ENCODE data around the gene ST6GAL2. TPM values are rescaled to one million over a fixed set of nuclear protein-coding genes. Genes with fewer than 3 reads are reported as not detected.
A peak's percentile ranks its signal among the peaks of the same experiment; 100 is the strongest.

The ST6GAL2 gene, protein sequence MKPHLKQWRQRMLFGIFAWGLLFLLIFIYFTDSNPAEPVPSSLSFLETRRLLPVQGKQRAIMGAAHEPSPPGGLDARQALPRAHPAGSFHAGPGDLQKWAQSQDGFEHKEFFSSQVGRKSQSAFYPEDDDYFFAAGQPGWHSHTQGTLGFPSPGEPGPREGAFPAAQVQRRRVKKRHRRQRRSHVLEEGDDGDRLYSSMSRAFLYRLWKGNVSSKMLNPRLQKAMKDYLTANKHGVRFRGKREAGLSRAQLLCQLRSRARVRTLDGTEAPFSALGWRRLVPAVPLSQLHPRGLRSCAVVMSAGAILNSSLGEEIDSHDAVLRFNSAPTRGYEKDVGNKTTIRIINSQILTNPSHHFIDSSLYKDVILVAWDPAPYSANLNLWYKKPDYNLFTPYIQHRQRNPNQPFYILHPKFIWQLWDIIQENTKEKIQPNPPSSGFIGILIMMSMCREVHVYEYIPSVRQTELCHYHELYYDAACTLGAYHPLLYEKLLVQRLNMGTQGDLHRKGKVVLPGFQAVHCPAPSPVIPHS
- not detected for total RNA-seq

DNA sequence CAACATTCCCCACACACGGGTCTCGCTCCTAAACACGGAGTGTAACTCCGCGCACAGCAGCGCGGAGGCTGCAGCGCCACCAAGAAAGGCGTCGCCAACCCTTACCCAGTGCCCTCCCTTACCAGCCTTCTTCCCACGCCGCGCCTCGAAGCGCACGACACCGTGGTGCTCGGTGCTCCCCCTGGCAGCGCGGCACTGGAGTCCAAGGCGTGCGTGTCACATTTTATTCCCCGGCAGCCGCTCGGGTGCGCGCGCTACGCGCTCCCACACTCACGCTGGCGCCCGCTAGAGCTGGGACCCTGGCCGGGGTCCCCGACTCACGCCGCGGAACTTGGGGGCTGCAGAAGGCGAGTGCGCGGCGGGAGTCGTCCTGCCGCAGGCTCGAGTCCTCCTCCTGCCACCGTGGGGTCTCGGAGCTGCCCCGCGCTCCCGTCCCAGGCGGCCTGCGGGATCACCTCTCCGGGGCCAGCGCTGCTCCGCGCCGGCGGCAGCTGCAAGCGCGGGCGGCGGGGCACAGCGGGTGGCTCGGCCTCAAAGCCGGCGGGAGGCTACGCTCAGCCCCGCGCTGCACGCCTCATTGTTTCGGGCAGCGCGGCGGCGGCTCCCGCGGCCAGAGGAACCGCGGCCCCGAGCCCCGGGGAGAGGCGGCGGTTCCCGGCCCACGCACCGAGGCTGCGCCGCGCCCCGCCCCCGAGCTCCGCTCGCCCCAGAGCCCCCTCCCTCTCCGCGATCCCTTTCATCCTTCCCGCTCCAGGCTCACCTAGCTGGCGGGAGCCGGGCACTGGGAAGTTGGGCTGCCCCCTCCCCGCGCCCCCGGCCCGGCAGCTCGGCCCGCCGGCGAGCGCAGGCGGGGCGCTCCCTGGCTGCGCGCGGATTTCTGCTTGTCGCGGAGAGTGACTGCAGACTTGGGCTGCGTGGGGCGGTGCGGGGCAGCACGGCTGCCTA is at the start of gene ST6GAL2:
Gene ST6GAL2 (minus strand): TSS at position 197 of the 945 bp plus-strand sequence. CDS start 42,190 bp downstream, outside the sequence.
- Mint-ChIP-seq H3K27ac (no peak within 1 kb of the TSS), H3K36me3 (no peaks in the 10 kb centered on the region), H3K9me3 (no peaks in the 10 kb centered on the region), H3K27me3 (peaks cover 35% of the 10 kb centered on the region), H3K4me3 (no peak within 1 kb of the TSS), H3K4me1 (peaks cover 4% of the 10 kb centered on the region)
- DNase-seq (peak; percentile 29), ATAC-seq (ENCODE audit: low read depth) (no peak)
- POLR2A ChIA-PET: no interaction called here

DNA sequence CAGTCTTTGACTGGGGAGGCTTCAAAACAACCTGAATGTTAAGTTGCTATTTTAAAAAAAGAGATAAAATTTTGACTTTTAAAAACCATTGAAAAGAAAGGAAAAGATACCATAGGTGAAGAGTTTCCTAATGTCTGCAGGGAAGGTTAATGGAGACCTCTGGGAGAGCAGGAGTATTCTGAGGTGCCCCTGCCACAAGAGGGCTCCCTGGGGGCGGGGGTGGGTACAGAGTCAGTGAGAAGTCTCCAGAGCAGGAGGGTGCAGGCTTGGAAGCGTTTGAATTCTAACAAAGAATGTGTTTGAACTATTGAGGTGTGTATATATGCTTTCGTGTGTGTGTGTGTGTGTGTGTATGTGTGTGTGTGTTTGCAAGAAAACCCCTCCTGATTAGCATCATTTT is 46.7 kb upstream of the ST6GAL2 start:
- no peaks in the 10 kb centered on the region for H3K36me3 Mint-ChIP-seq
- H3K27me3 Mint-ChIP-seq: no peaks in the 10 kb centered on the region
- no peak for DNase-seq

DNA sequence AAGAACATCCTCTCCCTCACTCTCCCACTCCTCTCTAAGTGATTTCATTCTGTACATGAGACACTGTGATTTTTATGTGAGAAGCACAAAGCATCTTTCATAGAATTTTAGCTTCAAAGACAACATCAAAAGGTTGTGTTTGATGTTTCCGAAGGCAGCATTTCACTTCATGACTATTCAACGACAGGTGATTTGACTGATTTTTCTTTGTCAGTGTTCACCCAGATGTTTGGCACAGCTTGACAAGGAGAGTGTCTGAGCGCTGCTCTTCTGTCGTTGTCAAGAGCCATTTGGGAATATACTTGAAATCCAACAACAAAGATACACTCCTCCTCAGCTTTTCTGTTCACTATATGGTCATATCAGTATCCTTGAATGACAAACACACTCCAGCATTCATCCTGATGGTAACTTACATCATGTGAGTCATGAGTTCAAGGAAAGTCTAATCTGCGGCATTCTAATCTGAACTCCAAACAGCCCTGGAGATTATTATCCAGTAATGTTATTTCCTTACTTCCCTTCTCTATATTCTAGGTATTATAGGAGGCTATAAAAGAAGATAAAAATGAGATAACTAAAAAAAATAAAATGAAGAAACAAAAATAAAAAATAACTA is 45.9 kb upstream of the ST6GAL2 start:
- Mint-ChIP-seq H3K9me3 (no peaks in the 10 kb centered on the region), H3K27ac (no peak overlapping the region), H3K27me3 (no peaks in the 10 kb centered on the region), H3K4me1 (no peaks in the 10 kb centered on the region), H3K36me3 (no peaks in the 10 kb centered on the region), H3K4me3 (no peak overlapping the region)
- ATAC-seq (ENCODE audit: low read depth) (no peak), DNase-seq (no peak)
- POLR2A ChIA-PET: no interaction called here

More for the DNA sequence above, 46.7 kb upstream of the ST6GAL2 start:
- Mint-ChIP-seq H3K27ac (no peak overlapping the region), H3K9me3 (no peaks in the 10 kb centered on the region), H3K4me3 (no peak overlapping the region), H3K4me1 (no peaks in the 10 kb centered on the region)
- POLR2A ChIA-PET: no interaction called here
- ATAC-seq (ENCODE audit: low read depth): no peak

- Mint-ChIP-seq H3K4me3 (no peak overlapping the region), H3K36me3 (no peaks in the 10 kb centered on the region), H3K27ac (no peak overlapping the region), H3K27me3 (peaks cover 2% of the 10 kb centered on the region), H3K9me3 (peaks cover 3% of the 10 kb centered on the region), H3K4me1 (no peaks in the 10 kb centered on the region)
- ATAC-seq (ENCODE audit: low read depth) (no peak), DNase-seq (no peak)
- POLR2A ChIA-PET: no interaction called here
These were observed 35.5 kb upstream of the ST6GAL2 start for GRCh38 chr2:106921451-106921850.

DNA sequence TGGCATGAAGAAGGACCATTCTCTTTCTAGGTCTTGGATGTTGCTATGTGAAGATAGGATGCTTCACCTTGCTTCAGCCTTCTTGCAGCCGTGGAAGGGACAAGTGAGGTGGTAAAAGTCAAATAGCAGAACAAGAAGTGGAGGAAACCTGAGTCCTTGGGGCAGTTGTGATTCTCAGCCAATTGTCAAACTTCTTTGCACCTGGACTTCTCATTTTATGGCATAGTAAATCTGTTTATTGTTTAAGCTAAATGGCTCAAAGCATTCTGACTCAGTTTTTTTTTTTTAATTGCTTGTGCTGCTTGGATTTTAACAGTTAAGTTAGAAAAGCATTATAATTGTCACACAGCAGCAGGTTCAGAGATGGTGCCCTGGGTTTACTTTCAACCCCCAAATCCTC is 33.0 kb upstream of the ST6GAL2 start:
- DNase-seq: no peak
- POLR2A ChIA-PET: no interaction called here
- Mint-ChIP-seq H3K9me3 (no peaks in the 10 kb centered on the region), H3K4me3 (no peak overlapping the region), H3K27me3 (peaks cover 2% of the 10 kb centered on the region), H3K36me3 (no peaks in the 10 kb centered on the region), H3K4me1 (no peaks in the 10 kb centered on the region), H3K27ac (no peak overlapping the region)
- no peak for ATAC-seq (ENCODE audit: low read depth)

- no peaks in the 10 kb centered on the region for H3K27me3 Mint-ChIP-seq
- no peaks in the 10 kb centered on the region for H3K36me3 Mint-ChIP-seq
- DNase-seq: no peak
- H3K27ac Mint-ChIP-seq: no peak overlapping the region
- H3K9me3 Mint-ChIP-seq: no peaks in the 10 kb centered on the region
- H3K4me3 Mint-ChIP-seq: no peak overlapping the region
- ATAC-seq (ENCODE audit: low read depth): no peak
- H3K4me1 Mint-ChIP-seq: no peaks in the 10 kb centered on the region
- POLR2A ChIA-PET: no interaction called here
These were observed 18.3 kb upstream of the ST6GAL2 start for GRCh38 chr2:106904242-106904641.

DNA sequence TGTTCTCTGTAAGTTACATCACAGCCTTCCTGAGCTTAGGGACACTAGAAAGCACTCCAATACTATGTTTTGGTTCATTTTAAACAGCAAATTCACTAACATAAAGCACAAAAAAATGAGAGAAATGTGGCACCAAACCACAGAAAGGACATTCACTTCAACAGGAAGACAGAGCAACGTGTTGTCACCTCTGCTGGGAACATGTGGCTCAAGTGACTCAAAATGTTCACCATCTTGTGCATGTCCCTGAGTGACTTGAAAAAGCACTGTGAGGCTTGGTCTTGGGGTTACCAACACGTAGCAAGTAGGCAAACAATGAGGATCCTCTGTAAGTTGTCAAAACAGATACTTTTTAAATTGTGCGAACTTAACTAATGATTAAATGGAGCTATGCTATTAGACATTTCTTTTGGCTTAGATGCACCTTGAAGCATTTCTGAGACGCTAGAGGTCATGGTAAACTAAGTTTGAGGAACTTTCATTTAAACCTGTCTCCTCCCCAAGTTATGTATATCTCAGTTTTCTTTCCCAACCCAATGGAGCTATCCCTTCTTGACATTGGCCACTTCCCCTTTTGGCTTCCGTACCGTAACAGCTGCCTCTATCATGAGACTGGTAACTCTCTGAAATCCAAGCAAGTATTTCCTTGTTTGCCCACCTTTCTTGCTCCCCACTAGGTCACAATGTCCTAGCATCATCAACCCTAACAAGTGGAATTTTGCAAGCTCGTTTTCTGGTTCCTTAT is 14.0 kb upstream of the ST6GAL2 start:
- Mint-ChIP-seq H3K27me3 (no peaks in the 10 kb centered on the region), H3K36me3 (no peaks in the 10 kb centered on the region), H3K4me3 (no peak overlapping the region), H3K4me1 (no peaks in the 10 kb centered on the region), H3K27ac (no peak overlapping the region), H3K9me3 (no peaks in the 10 kb centered on the region)
- POLR2A ChIA-PET: no interaction called here
- DNase-seq: no peak
- ATAC-seq (ENCODE audit: low read depth): no peak

GRCh38 chr2:106894545-106894944 is 8.6 kb upstream of the ST6GAL2 start:
- no peak overlapping the region for H3K4me3 Mint-ChIP-seq
- no peaks in the 10 kb centered on the region for H3K9me3 Mint-ChIP-seq
- H3K36me3 Mint-ChIP-seq: no peaks in the 10 kb centered on the region
- ATAC-seq (ENCODE audit: low read depth) (no peak), DNase-seq (no peak)
- H3K4me1 Mint-ChIP-seq: no peaks in the 10 kb centered on the region
- H3K27me3 Mint-ChIP-seq: peaks cover 12% of the 10 kb centered on the region
- no peak overlapping the region for H3K27ac Mint-ChIP-seq
- POLR2A ChIA-PET: no interaction called here

DNA sequence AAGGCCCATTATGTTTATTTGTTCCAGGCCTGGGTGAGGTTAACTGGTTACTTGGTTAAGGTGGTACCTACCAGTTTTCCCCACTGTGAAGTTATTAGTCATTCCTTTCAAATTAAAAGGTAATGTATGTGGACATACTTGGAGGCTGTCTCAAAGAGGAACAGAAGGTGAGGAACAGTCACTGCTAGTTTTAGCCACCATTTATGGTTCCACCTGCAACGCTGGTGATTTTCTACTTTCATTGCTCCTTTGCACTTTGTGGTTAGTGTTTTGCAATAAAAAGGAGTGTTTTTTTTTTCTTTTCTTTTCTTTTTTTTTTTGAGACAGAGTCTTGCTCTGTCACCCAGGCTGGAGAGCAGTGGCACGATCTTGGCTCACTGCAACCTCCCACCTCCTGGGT is 6.1 kb upstream of the ST6GAL2 start:
- Mint-ChIP-seq H3K9me3 (no peaks in the 10 kb centered on the region), H3K4me3 (no peak overlapping the region), H3K36me3 (no peaks in the 10 kb centered on the region), H3K27me3 (peaks cover 21% of the 10 kb centered on the region), H3K4me1 (no peaks in the 10 kb centered on the region), H3K27ac (no peak overlapping the region)
- no peak for ATAC-seq (ENCODE audit: low read depth)
- DNase-seq: no peak
- POLR2A ChIA-PET: no interaction called here

DNA sequence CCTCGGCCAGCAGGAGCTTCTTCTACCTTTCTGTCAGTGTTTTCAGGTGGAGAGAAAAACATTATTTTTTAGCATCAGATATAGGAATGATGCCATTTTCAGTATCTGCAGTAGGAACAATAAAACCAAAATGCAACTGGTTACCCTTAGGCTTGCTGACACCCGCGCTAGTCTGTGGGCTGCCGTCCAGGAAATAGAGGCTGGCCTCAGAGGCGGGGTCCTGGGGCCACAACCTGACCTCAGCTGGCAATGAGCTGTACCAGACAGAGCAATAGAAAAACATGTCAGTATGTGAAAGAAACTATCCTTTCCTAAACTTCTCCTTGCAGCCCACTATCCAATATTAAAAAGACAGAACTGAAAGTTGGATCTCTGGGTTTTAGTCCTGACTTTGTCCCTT is 4.6 kb upstream of the ST6GAL2 start:
- Mint-ChIP-seq H3K4me1 (peaks cover 2% of the 10 kb centered on the region), H3K36me3 (no peaks in the 10 kb centered on the region), H3K4me3 (no peak overlapping the region), H3K9me3 (no peaks in the 10 kb centered on the region), H3K27ac (no peak overlapping the region), H3K27me3 (peaks cover 25% of the 10 kb centered on the region)
- DNase-seq (no peak), ATAC-seq (ENCODE audit: low read depth) (peak; percentile 42)
- POLR2A ChIA-PET: no interaction called here

- POLR2A ChIA-PET: no interaction called here
- Mint-ChIP-seq H3K9me3 (no peaks in the 10 kb centered on the region), H3K27me3 (peaks cover 37% of the 10 kb centered on the region), H3K4me1 (peaks cover 4% of the 10 kb centered on the region), H3K27ac (no peak overlapping the region), H3K36me3 (no peaks in the 10 kb centered on the region), H3K4me3 (no peak overlapping the region)
- ATAC-seq (ENCODE audit: low read depth) (no peak), DNase-seq (peak; percentile 25)
These were observed 1.2 kb upstream of the ST6GAL2 start for GRCh38 chr2:106886916-106887758.

- Mint-ChIP-seq H3K4me1 (peaks cover 4% of the 10 kb centered on the region), H3K27me3 (peaks cover 31% of the 10 kb centered on the region), H3K9me3 (no peaks in the 10 kb centered on the region), H3K4me3 (no peak overlapping the region), H3K27ac (no peak overlapping the region), H3K36me3 (no peaks in the 10 kb centered on the region)
- POLR2A ChIA-PET: no interaction called here
- ATAC-seq (ENCODE audit: low read depth) (no peak), DNase-seq (no peak)
These were observed 638 bp downstream of the ST6GAL2 start for GRCh38 chr2:106885329-106885728.
